PC-3 (cell line): ENCODE data around the gene UBE2E2.

ENCODE experiments used
- CTCF ChIP-seq: fragments of 300-600 bp; sonication (generic); conservative IDR thresholded peaks from 2 replicates; pipeline ENCODE4 v1.5.1; 2017; ENCODE audit warnings: antibody characterized with exemption, low read depth, mild to moderate bottlenecking, low read length
- EZH2 ChIP-seq: fragments of 300-600 bp; sonication (generic); IDR thresholded peaks from one replicate; pipeline ENCODE4 v1.6.1; 2017; ENCODE audit warnings: antibody characterized with exemption, mild to moderate bottlenecking, low read length; ENCODE audit not compliant: unreplicated experiment
- EZH2phosphoT487 ChIP-seq: fragments of 300-600 bp; sonication (generic); IDR thresholded peaks from 2 replicates; pipeline ENCODE4 v1.6.1; 2018; ENCODE audit warnings: mild to moderate bottlenecking, antibody characterized with exemption, low read length, borderline replicate concordance

- TF ChIP-seq CTCF: no peak
- no peak for TF ChIP-seq EZH2
- TF ChIP-seq EZH2phosphoT487: no peak
Measured at GRCh38 chr3:23385327-23385726, 182.2 kb downstream of the UBE2E2 start.
